Gastrocnemius medialis (tissue), 4 donors: ENCODE results near the gene LYRM7. TPM values are rescaled to one million over a fixed set of nuclear protein-coding genes. Genes with fewer than 3 reads are reported as not detected.

Experiments
- ATAC-seq, 2 donors: fragments of 150-250 bp; one replicate each; pipeline ENCODE4 v1.9.1; 2016
- DNase-seq, 2 donors: peaks; one replicate each; pipeline ENCODE4 v3.0.0-alpha.2; 2019
- H3K27ac ChIP-seq, 4 donors: fragments of 200-600 bp; sonication (generic); 1 replicate in 1 of 4; 2 replicates in 3 of 4; pipeline ENCODE4 v1.5.1; 2016 to 2018; ENCODE audit warnings: mild to moderate bottlenecking in 2 of 4, moderate library complexity in 1 of 4
- H3K27me3 ChIP-seq, 3 donors: fragments of 200-600 bp; sonication (generic) in 2 of 3; 1 replicate in 1 of 3; 2 replicates in 2 of 3; pipeline versions ENCODE4 v1.5.1 to v1.6.0; 2016 to 2019; ENCODE audit warnings: mild to moderate bottlenecking in 1 of 3, moderate library complexity in 1 of 3
- H3K36me3 ChIP-seq, 2 donors: fragments of 200-600 bp; sonication (generic) in 1 of 2; one replicate each; pipeline ENCODE4 v1.5.1; 2017 to 2018
- H3K4me1 ChIP-seq, 2 donors: fragments of 200-600 bp; sonication (generic) in 1 of 2; one replicate each; pipeline ENCODE4 v1.5.1; 2016 to 2017; ENCODE audit warnings: mild to moderate bottlenecking in 2 of 2
- H3K4me3 ChIP-seq, 4 donors: fragments of 200-600 bp; sonication (generic) in 3 of 4; 1 replicate in 1 of 4; 2 replicates in 3 of 4; pipeline ENCODE4 v1.5.1; 2016 to 2019; ENCODE audit warnings: mild to moderate bottlenecking in 2 of 4
- H3K9me3 ChIP-seq, 3 donors: fragments of 200-600 bp; sonication (generic) in 2 of 3; 1 replicate in 1 of 3; 2 replicates in 2 of 3; pipeline ENCODE4 v1.5.1; 2016 to 2019
- CTCF ChIP-seq, 5 experiments: fragments of 450-650 bp in 3 of 5; fragments of 200-600 bp in 2 of 5; sonication (generic) in 2 of 5; IDR thresholded peaks in 4 of 5; conservative IDR thresholded peaks in 1 of 5; 1 replicate in 4 of 5; 2 replicates in 1 of 5; pipeline ENCODE4 v1.5.1; 2016 to 2019; ENCODE audit warnings: antibody characterized with exemption in 5 of 5, mild to moderate bottlenecking in 3 of 5, moderate library complexity in 3 of 5
- POLR2A ChIP-seq, 2 donors: fragments of 450-650 bp; IDR thresholded peaks; one replicate each; pipeline ENCODE4 v1.6.1; 2017; ENCODE audit warnings: antibody characterized with exemption in 2 of 2, mild to moderate bottlenecking in 2 of 2, moderate library complexity in 2 of 2
- in situ Hi-C, 4 donors: fragments of 200-750 bp; cut with MboI; loops; one replicate each; pipeline versions ENCODE4 v1.15.0 to v1.8.0; 2017; ENCODE audit warnings: low sequenced_read_pairs in 4 of 4
- intact Hi-C: fragments of 100-400 bp; cut with DNase I; formaldehyde crosslinking; loops from one replicate; pipeline ENCODE4 v1.15.1; 2023; ENCODE audit warnings: low total_unique reads
- total RNA-seq, 4 donors: library from RNA; depleted of rRNA; stranded (reverse); fragments of >200 nt; gene quantifications; one replicate each; pipeline versions ENCODE4 v1.1.0 to v1.2.3, GENCODE V29; 2016

LYRM7 gene
- total RNA-seq, 4 donors from 2014 or later, result 9.8 to 38.8 (median 14.7) TPM

GRCh38 chr5:131206772-131207171, 36.0 kb downstream of the LYRM7 start:
- no peaks in the 10 kb centered on the region for H3K27me3 ChIP-seq
- no peak for TF ChIP-seq CTCF (IDR thresholded peaks at IDR 0.05 in 4 of 5, conservative IDR thresholded peaks at IDR 0.05 in 1 of 5)
- TF ChIP-seq POLR2A (IDR thresholded peaks at IDR 0.05), result no peak
- no peaks in the 10 kb centered on the region for H3K9me3 ChIP-seq
- ATAC-seq (no peak), DNase-seq (no peak)
- no peak overlapping the region for H3K4me3 ChIP-seq
- H3K36me3 ChIP-seq, result no peaks in the 10 kb centered on the region
- in situ Hi-C loops, result no loop called here
- no peak overlapping the region for H3K27ac ChIP-seq
- H3K4me1 ChIP-seq, result no peaks in the 10 kb centered on the region
- intact Hi-C loops, result no loop called here

GRCh38 chr5:131209175-131209505, 38.4 kb downstream of the LYRM7 start:
- Histone ChIP-seq H3K27me3 (no peaks in the 10 kb centered on the region), H3K4me3 (no peak overlapping the region), H3K4me1 (no peaks in the 10 kb centered on the region), H3K27ac (no peak overlapping the region), H3K9me3 (no peaks in the 10 kb centered on the region), H3K36me3 (no peaks in the 10 kb centered on the region)
- ATAC-seq (no peak), DNase-seq (no peak)
- in situ Hi-C loops (no loop called here), intact Hi-C loops (no loop called here)
- TF ChIP-seq POLR2A (IDR thresholded peaks at IDR 0.05) (no peak), CTCF (IDR thresholded peaks at IDR 0.05 in 4 of 5, conservative IDR thresholded peaks at IDR 0.05 in 1 of 5) (no peak)

- H3K27me3 ChIP-seq, result no peaks in the 10 kb centered on the region
- H3K36me3 ChIP-seq, result no peaks in the 10 kb centered on the region
- TF ChIP-seq CTCF (IDR thresholded peaks at IDR 0.05 in 4 of 5, conservative IDR thresholded peaks at IDR 0.05 in 1 of 5) (no peak), POLR2A (IDR thresholded peaks at IDR 0.05) (no peak)
- intact Hi-C loops (no loop called here), in situ Hi-C loops (no loop called here)
- ATAC-seq, result no peak
- DNase-seq, result no peak
- no peak overlapping the region for H3K4me3 ChIP-seq
- no peak overlapping the region for H3K27ac ChIP-seq
- no peaks in the 10 kb centered on the region for H3K4me1 ChIP-seq
- H3K9me3 ChIP-seq, result no peaks in the 10 kb centered on the region
Measured at GRCh38 chr5:131209506-131210150, 38.9 kb downstream of the LYRM7 start.

GRCh38 chr5:131210151-131210510, 39.4 kb downstream of the LYRM7 start:
- DNase-seq, result no peak
- in situ Hi-C loops (no loop called here), intact Hi-C loops (no loop called here)
- Histone ChIP-seq H3K27me3 (no peaks in the 10 kb centered on the region), H3K27ac (no peak overlapping the region), H3K4me3 (no peak overlapping the region), H3K36me3 (no peaks in the 10 kb centered on the region), H3K9me3 (no peaks in the 10 kb centered on the region), H3K4me1 (no peaks in the 10 kb centered on the region)
- no peak for ATAC-seq
- TF ChIP-seq CTCF (IDR thresholded peaks at IDR 0.05 in 4 of 5, conservative IDR thresholded peaks at IDR 0.05 in 1 of 5) (no peak), POLR2A (IDR thresholded peaks at IDR 0.05) (no peak)

GRCh38 chr5:131211669-131212068, 40.9 kb downstream of the LYRM7 start:
- in situ Hi-C loops, result no loop called here
- no peak for TF ChIP-seq CTCF (IDR thresholded peaks at IDR 0.05 in 4 of 5, conservative IDR thresholded peaks at IDR 0.05 in 1 of 5)
- no peak for TF ChIP-seq POLR2A (IDR thresholded peaks at IDR 0.05)
- no peak for DNase-seq

More at GRCh38 chr5:131211669-131212068, 40.9 kb downstream of the LYRM7 start:
- Histone ChIP-seq H3K27ac (no peak overlapping the region), H3K36me3 (no peaks in the 10 kb centered on the region), H3K4me1 (no peaks in the 10 kb centered on the region), H3K9me3 (no peaks in the 10 kb centered on the region), H3K4me3 (no peak overlapping the region), H3K27me3 (no peaks in the 10 kb centered on the region)
- intact Hi-C loops, result no loop called here
- no peak for ATAC-seq
